HAP-1 (cell line): ENCODE measurements around the gene FANCE.

Source experiments
- DNase-seq, 2 experiments: peaks; one replicate each; pipeline ENCODE4 v3.0.0-alpha.2; 2016 to 2020; ENCODE audit warnings: low spot score in 2 of 2
- H3K27me3 ChIP-seq: fragments of 250-450 bp; sonication (Bioruptor Pico); 2 replicates; pipeline ENCODE4 v1.5.1; 2020; ENCODE audit warnings: low read depth, mild to moderate bottlenecking, moderate library complexity
- H3K36me3 ChIP-seq: fragments of 250-450 bp; sonication (Bioruptor Pico); replicated peaks from 2 replicates; pipeline ENCODE4 v1.5.1; 2020; ENCODE audit warnings: mild to moderate bottlenecking
- H3K4me1 ChIP-seq: fragments of 250-450 bp; sonication (Bioruptor Pico); 2 replicates; pipeline ENCODE4 v1.5.1; 2020; ENCODE audit warnings: mild to moderate bottlenecking
- H3K4me3 ChIP-seq: fragments of 250-450 bp; sonication (Bioruptor Pico); 2 replicates; pipeline ENCODE4 v1.5.1; 2020; ENCODE audit warnings: mild to moderate bottlenecking, moderate library complexity
- H3K9me3 ChIP-seq: fragments of 250-450 bp; sonication (Bioruptor Pico); 2 replicates; pipeline ENCODE4 v1.5.1; 2020; ENCODE audit warnings: mild to moderate bottlenecking, moderate library complexity
- in situ Hi-C: fragments of 300-500 bp; cut with MboI; formaldehyde crosslinking; loops from 3 replicates; pipeline ENCODE4 v1.14.3; 2020; ENCODE audit warnings: low sequenced_read_pairs, inconsistent platforms, mixed read lengths

FANCE gene

GRCh38 chr6:35463292-35463691, 11.2 kb downstream of the FANCE start:
- H3K27me3 ChIP-seq: no peaks in the 10 kb centered on the region
- DNase-seq: no peak
- peaks cover 5% of the 10 kb centered on the region for H3K4me1 ChIP-seq
- H3K36me3 ChIP-seq: peaks cover 51% of the 10 kb centered on the region
- no peak overlapping the region for H3K4me3 ChIP-seq
- in situ Hi-C loops: no loop called here
- no peaks in the 10 kb centered on the region for H3K9me3 ChIP-seq

GRCh38 chr6:35465646-35466045, 13.5 kb downstream of the FANCE start:
- Histone ChIP-seq H3K9me3 (no peaks in the 10 kb centered on the region), H3K27me3 (no peaks in the 10 kb centered on the region), H3K4me3 (no peak overlapping the region), H3K4me1 (peaks cover 8% of the 10 kb centered on the region), H3K36me3 (peaks cover 56% of the 10 kb centered on the region)
- in situ Hi-C loops: no loop called here
- no peak for DNase-seq

- DNase-seq: peak; percentile 92 to 96
- Histone ChIP-seq H3K4me1 (peaks cover 16% of the 10 kb centered on the region), H3K4me3 (peak within 1 kb of the TSS; percentile 98), H3K36me3 (peaks cover 69% of the 10 kb centered on the region), H3K9me3 (no peaks in the 10 kb centered on the region), H3K27me3 (no peaks in the 10 kb centered on the region)
- in situ Hi-C loops: no loop called here
Observed at GRCh38 chr6:35468181-35468979, 16.2 kb downstream of the FANCE start, which contains the start of gene RPL10A. TSS of gene RPL10A (plus strand) at chr6:35468401. CDS start at chr6:35468435, 34 bp downstream.

GRCh38 chr6:35468980-35469750, 17.0 kb downstream of the FANCE start:
- H3K9me3 ChIP-seq: no peaks in the 10 kb centered on the region
- in situ Hi-C loops: no loop called here
- peak in 1 of 2 experiments; percentile 37 for DNase-seq
- H3K36me3 ChIP-seq: peaks cover 71% of the 10 kb centered on the region
- peaks cover 16% of the 10 kb centered on the region for H3K4me1 ChIP-seq
- H3K27me3 ChIP-seq: no peaks in the 10 kb centered on the region
- H3K4me3 ChIP-seq: peak overlapping the region; percentile 98

GRCh38 chr6:35469751-35470662, 17.9 kb downstream of the FANCE start:
- Histone ChIP-seq H3K36me3 (peaks cover 79% of the 10 kb centered on the region), H3K9me3 (no peaks in the 10 kb centered on the region), H3K27me3 (no peaks in the 10 kb centered on the region), H3K4me3 (peak overlapping the region; percentile 98), H3K4me1 (peaks cover 16% of the 10 kb centered on the region)
- in situ Hi-C loops: no loop called here
- DNase-seq: peak in 1 of 2 experiments; percentile 68

GRCh38 chr6:35470663-35471120, 18.6 kb downstream of the FANCE start:
- in situ Hi-C loops: no loop called here
- H3K4me1 ChIP-seq: peaks cover 16% of the 10 kb centered on the region
- peaks cover 77% of the 10 kb centered on the region for H3K36me3 ChIP-seq
- peak in 1 of 2 experiments; percentile 46 for DNase-seq
- H3K4me3 ChIP-seq: peak overlapping the region; percentile 98
- H3K9me3 ChIP-seq: no peaks in the 10 kb centered on the region
- no peaks in the 10 kb centered on the region for H3K27me3 ChIP-seq

GRCh38 chr6:35471836-35472345, 19.8 kb downstream of the FANCE start:
- Histone ChIP-seq H3K27me3 (no peaks in the 10 kb centered on the region), H3K36me3 (peaks cover 65% of the 10 kb centered on the region), H3K4me3 (peak overlapping the region; percentile 98; the same call in 1 of the 2 replicates), H3K9me3 (no peaks in the 10 kb centered on the region), H3K4me1 (peaks cover 16% of the 10 kb centered on the region)
- peak in 1 of 2 experiments; percentile 42 for DNase-seq
- in situ Hi-C loops: no loop called here

- Histone ChIP-seq H3K4me1 (peaks cover 11% of the 10 kb centered on the region), H3K4me3 (no peak overlapping the region)
- DNase-seq: peak in 1 of 2 experiments; percentile 51
Observed at GRCh38 chr6:35473075-35473849, 21.1 kb downstream of the FANCE start.

GRCh38 chr6:35473850-35474130, 21.7 kb downstream of the FANCE start:
- no peaks in the 10 kb centered on the region for H3K27me3 ChIP-seq
- H3K4me1 ChIP-seq: peaks cover 11% of the 10 kb centered on the region
- no peak overlapping the region for H3K4me3 ChIP-seq
- in situ Hi-C loops: no loop called here
- peak in 1 of 2 experiments; percentile 49 for DNase-seq
- no peaks in the 10 kb centered on the region for H3K9me3 ChIP-seq
- H3K36me3 ChIP-seq: peaks cover 57% of the 10 kb centered on the region

More at GRCh38 chr6:35473075-35473849, 21.1 kb downstream of the FANCE start:
- in situ Hi-C loops: no loop called here
- peaks cover 62% of the 10 kb centered on the region for H3K36me3 ChIP-seq
- H3K27me3 ChIP-seq: no peaks in the 10 kb centered on the region
- H3K9me3 ChIP-seq: no peaks in the 10 kb centered on the region

GRCh38 chr6:35474131-35474941, 22.2 kb downstream of the FANCE start:
- H3K9me3 ChIP-seq: no peaks in the 10 kb centered on the region
- peaks cover 11% of the 10 kb centered on the region for H3K4me1 ChIP-seq
- no peak overlapping the region for H3K4me3 ChIP-seq
- DNase-seq: peak in 1 of 2 experiments; percentile 50
- no peaks in the 10 kb centered on the region for H3K27me3 ChIP-seq
- peaks cover 52% of the 10 kb centered on the region for H3K36me3 ChIP-seq
- in situ Hi-C loops: no loop called here

- in situ Hi-C loops: no loop called here
- Histone ChIP-seq H3K9me3 (no peaks in the 10 kb centered on the region), H3K4me1 (peaks cover 11% of the 10 kb centered on the region), H3K36me3 (peaks cover 44% of the 10 kb centered on the region), H3K4me3 (no peak overlapping the region), H3K27me3 (no peaks in the 10 kb centered on the region)
- peak in 1 of 2 experiments; percentile 45 for DNase-seq
Observed at GRCh38 chr6:35474942-35475570, 22.9 kb downstream of the FANCE start.
